Measurements from ENCODE around the gene OR52E5. TPM values are rescaled to one million over a fixed set of nuclear protein-coding genes. Genes with fewer than 3 reads are reported as not detected.

OR52E5 gene
- polyA plus RNA-seq, 1 donor (not counting 4 experiments of a cell fraction or from before 2014, with no cell fraction given): not detected

- dilution Hi-C loops (cut with MboI; ENCODE audit: extremely low pct_ligation_motif_present, low sequenced_read_pairs): no loop called here
- no peak for FAIRE-seq
- TF ChIP-seq CTCF (optimal IDR thresholded peaks at IDR 0.05 in 1 of 3, IDR thresholded peaks at IDR 0.05 in 1 of 3, conservative IDR thresholded peaks at IDR 0.05 in 1 of 3; ENCODE audit: extremely low read depth in 1 of 3, insufficient read depth in 2 of 3, low read length in 3 of 3) (no peak), EZH2 (IDR thresholded peaks at IDR 0.05; ENCODE audit: low read length) (no peak)
These were observed 45.3 kb upstream of the OR52E5 start for GRCh38 chr11:5847711-5848110.

GRCh38 chr11:5851002-5851401 is 42.0 kb upstream of the OR52E5 start:
- H3K27me3 ChIP-seq (ENCODE audit: control insufficient read depth, extremely low read depth, insufficient read depth, low read length): no peaks in the 10 kb centered on the region
- H3K9me1 ChIP-seq (ENCODE audit: control insufficient read depth, extremely low read depth, insufficient read depth, low read length): no peaks in the 10 kb centered on the region
- no peak overlapping the region for H2AFZ ChIP-seq (ENCODE audit: control insufficient read depth, low read length)
- no peak overlapping the region for H3K4me2 ChIP-seq (ENCODE audit: control insufficient read depth, extremely low read depth, insufficient read depth, low read depth, low read length)
- H3K79me2 ChIP-seq (ENCODE audit: control insufficient read depth, insufficient read depth, low read length): no peaks in the 10 kb centered on the region
- H4K20me1 ChIP-seq (ENCODE audit: control insufficient read depth, extremely low read depth, insufficient read depth, low read length): no peaks in the 10 kb centered on the region
- dilution Hi-C loops (cut with MboI; ENCODE audit: extremely low pct_ligation_motif_present, low sequenced_read_pairs): no loop called here
- H3K36me3 ChIP-seq (ENCODE audit: control insufficient read depth in 2 of 2, extremely low read depth in 1 of 2, insufficient read depth in 2 of 2, low read length in 2 of 2): no peaks in the 10 kb centered on the region
- FAIRE-seq: no peak
- TF ChIP-seq CTCF (optimal IDR thresholded peaks at IDR 0.05 in 1 of 3, IDR thresholded peaks at IDR 0.05 in 1 of 3, conservative IDR thresholded peaks at IDR 0.05 in 1 of 3; ENCODE audit: extremely low read depth in 1 of 3, insufficient read depth in 2 of 3, low read length in 3 of 3): no peak
- no peak for TF ChIP-seq EZH2 (IDR thresholded peaks at IDR 0.05; ENCODE audit: low read length)
- H3K4me1 ChIP-seq (ENCODE audit: control insufficient read depth, extremely low read depth, insufficient read depth, low read length): no peaks in the 10 kb centered on the region
- no peak for DNase-seq (ENCODE audit: low read depth, low spot score)
- no peak overlapping the region for H3K4me3 ChIP-seq (ENCODE audit: control insufficient read depth in 2 of 3, extremely low read depth in 1 of 3, insufficient read depth in 2 of 3, low read depth in 1 of 3, low read length in 3 of 3)
- no peak overlapping the region for H3K9ac ChIP-seq (ENCODE audit: control insufficient read depth, extremely low read depth, insufficient read depth, low read length)
- no peak overlapping the region for H3K27ac ChIP-seq (ENCODE audit: control insufficient read depth, insufficient read depth, low read length)
- H3K9me3 ChIP-seq (ENCODE audit: control insufficient read depth, low read depth, low read length): no peaks in the 10 kb centered on the region

More at GRCh38 chr11:5847711-5848110, 45.3 kb upstream of the OR52E5 start:
- Histone ChIP-seq H3K4me2 (ENCODE audit: control insufficient read depth, extremely low read depth, insufficient read depth, low read depth, low read length) (no peak overlapping the region), H3K79me2 (ENCODE audit: control insufficient read depth, insufficient read depth, low read length) (no peaks in the 10 kb centered on the region), H3K36me3 (ENCODE audit: control insufficient read depth in 2 of 2, extremely low read depth in 1 of 2, insufficient read depth in 2 of 2, low read length in 2 of 2) (no peaks in the 10 kb centered on the region), H4K20me1 (ENCODE audit: control insufficient read depth, extremely low read depth, insufficient read depth, low read length) (no peaks in the 10 kb centered on the region), H3K9ac (ENCODE audit: control insufficient read depth, extremely low read depth, insufficient read depth, low read length) (no peak overlapping the region), H3K27ac (ENCODE audit: control insufficient read depth, insufficient read depth, low read length) (no peak overlapping the region), H3K9me1 (ENCODE audit: control insufficient read depth, extremely low read depth, insufficient read depth, low read length) (no peaks in the 10 kb centered on the region), H3K4me1 (ENCODE audit: control insufficient read depth, extremely low read depth, insufficient read depth, low read length) (no peaks in the 10 kb centered on the region), H3K9me3 (ENCODE audit: control insufficient read depth, low read depth, low read length) (no peaks in the 10 kb centered on the region), H2AFZ (ENCODE audit: control insufficient read depth, low read length) (no peak overlapping the region), H3K4me3 (ENCODE audit: control insufficient read depth in 2 of 3, extremely low read depth in 1 of 3, insufficient read depth in 2 of 3, low read depth in 1 of 3, low read length in 3 of 3) (no peak overlapping the region), H3K27me3 (ENCODE audit: control insufficient read depth, extremely low read depth, insufficient read depth, low read length) (no peaks in the 10 kb centered on the region)
- no peak for DNase-seq (ENCODE audit: low read depth, low spot score)

Measured in keratinocyte (primary cell).